ENCODE data around the gene CROCC2.

Gene CROCC2

DNA sequence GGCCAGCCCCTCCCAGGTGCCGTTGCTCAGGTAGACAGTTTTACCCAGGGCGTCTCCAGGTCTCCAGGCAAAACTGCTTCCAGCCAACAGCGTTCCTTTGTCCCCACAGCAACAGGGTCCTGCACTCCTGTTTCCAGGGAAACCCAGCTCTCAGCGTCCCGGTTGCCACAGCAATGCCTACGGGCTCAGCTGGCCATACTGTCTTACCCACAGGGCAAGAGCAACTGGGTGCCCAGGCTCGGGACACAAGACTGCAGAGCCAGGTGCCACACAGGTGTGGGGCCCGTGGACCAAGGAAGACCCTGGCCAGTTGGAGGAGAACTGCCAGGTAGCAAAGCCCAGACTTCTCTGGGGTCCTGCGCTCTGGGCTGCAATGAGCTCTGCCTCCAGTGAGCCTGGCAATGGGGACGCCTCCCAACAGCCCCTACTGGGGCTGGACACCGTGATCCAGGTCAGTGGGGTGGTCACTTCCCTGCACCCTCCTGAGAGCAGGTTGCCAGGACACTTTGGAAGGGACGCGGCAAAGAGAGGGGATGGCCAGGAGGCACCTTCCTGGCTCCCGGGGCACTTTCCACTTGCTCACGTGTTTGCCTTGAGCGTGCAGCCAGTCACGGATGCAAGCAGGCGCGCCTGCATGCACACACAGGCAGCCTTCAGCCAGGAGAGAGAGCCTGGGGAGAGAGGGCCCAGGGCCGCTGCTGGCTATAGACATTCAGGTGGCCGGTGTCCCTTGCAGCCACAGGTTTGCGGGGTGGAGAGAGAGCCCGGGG lies at the start of gene CROCC2:
Gene CROCC2, plus strand, starts transcription at position 196 of the 770 bp plus-strand sequence. Its CDS starts 178 bp downstream, at position 374.
- no peak for DNase-seq (ENCODE audit: low spot score)

DNA sequence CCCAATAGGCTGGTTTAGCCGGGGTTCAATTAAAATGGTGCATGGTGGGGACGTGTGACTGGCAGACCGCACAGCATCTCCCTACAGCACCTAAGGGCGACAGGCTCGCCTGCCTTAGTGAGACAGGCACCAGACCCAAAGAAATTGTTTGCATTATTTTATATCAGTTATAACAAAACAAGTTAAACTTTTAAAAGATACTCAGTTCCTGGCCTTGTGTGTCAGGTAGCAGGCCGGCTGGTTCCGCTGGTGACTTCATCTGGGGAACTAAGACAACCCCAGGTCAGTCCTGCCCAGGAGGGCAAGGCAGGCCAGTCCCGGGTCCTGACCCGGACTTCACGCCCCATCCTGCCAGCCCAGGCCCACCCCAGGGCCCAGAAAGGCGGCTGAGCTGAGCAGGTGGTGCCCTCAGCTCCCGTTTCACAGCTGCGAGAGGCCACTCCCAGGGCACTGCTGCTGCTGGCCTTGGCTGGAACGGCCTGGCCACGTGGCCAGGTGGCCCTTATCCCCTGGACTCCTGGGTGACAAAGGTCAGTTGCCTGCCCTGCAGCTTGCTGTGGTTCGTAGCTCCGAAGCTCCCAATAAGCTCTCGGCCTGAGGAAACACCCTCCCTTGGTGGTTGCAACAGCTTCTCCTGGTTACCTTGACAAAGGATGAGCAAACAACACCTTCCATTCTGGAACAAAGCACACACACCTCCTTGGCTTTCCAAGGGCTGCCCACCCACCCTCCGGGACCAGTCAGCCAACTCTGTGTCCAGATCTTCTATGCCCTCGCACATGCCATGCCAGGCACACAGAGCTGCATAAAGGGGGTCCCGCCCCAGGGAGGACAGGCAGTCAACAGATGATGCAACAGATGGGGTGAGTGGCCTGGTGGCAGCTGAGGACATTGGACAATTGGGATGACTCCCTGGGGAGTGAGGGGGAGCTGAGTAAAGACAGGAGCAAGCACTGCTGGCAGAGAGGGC lies 48.8 kb upstream of the CROCC2 start:
- DNase-seq (ENCODE audit: low spot score): no peak

DNA sequence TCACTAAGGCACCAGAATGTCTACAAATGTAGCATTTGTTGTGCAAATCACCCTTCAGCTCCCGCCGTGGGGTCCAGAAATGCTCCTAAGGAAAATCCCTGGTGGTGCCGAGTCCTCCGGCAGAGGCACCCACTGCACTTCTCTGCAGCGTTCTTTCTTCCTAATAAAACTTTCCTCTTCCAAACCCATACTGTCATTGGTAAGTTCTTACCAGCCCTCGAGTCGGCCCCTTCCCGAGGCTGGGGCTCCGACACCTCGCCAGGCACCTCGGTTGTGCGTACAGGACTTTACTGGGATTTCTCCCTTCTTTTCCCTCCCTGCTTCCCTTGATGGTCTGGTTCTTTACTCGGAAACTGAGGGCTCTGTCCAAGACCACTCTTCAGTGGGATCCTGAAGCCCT lies 47.8 kb upstream of the CROCC2 start:
- DNase-seq (ENCODE audit: low spot score): no peak

DNA sequence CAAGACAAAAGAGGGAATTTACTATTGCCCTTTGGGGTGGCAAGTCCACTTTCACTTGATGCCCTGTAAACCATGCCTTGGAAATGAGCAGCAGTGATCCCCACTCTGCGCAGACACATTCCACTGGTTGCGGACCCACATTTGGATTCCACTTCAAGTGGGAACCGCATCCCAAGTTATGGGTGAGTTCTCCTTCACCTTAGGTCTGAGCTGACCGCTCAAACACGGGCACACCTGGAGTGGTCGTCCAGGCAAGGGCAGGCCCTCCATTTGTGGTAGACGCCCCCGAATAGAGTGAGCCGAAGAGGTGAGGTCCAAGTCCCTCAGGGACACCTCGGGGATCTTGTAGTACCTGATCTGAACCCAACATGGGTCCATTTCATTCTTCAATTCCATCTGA lies 47.3 kb upstream of the CROCC2 start:
- no peak for DNase-seq (ENCODE audit: low spot score)

DNA sequence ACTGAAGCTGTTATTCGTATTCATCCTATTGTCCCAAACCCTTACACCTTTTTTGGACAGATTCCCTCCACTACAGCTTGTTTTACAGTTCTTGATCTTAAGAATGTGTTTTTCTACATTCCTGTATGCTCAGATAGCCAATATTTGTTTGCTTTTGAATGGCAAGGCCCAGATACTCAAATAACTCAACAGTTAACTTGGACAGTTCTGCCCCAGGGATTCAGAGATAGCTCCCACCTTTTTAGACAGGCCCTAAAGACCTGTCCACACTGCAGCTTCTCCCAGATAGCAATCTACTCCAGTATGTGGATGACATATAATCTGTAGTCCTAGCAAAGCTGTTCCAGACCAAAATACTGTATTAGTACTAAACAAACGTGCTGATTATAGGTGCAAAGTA lies 44.6 kb upstream of the CROCC2 start:
- DNase-seq (ENCODE audit: low spot score): no peak

DNA sequence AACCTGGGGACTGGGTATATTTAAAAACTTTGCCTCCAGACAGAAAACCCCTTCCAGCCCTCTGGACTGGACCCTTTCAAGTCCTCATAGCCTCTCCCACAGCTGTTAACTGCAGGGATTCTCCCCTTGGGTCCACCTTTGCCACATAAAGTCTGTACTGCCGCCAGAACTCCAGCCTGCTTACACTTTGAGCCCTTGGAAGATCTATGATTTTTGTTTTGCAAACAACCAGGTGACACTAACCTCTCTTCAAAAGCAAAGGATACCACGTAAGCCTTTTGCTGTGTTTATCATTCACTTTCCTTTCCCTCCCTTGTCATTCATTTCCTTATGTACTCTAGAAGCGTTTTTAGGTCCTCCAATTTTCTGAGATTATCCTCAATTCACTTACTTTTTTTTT lies 41.7 kb upstream of the CROCC2 start:
- no peak for DNase-seq (ENCODE audit: low spot score)

DNA sequence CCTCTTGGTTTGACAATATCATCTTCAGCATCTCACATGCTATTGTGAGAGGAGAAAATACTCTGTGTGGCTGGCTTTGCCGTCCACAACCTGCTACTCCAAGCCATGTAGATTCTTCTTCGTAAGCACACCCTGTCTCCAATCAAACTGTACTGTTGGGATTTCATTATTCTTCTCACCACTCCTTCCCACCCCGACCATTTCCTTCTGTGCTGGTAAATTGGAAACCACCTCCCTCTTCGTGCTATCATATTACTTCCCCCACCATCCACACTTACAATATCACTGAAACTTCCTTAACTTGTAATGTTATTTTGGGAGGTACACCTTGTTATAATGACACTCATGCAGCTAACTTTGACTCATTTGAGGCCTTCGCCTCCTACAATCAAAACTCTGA lies 40.7 kb upstream of the CROCC2 start:
- DNase-seq (ENCODE audit: low spot score): no peak

DNA sequence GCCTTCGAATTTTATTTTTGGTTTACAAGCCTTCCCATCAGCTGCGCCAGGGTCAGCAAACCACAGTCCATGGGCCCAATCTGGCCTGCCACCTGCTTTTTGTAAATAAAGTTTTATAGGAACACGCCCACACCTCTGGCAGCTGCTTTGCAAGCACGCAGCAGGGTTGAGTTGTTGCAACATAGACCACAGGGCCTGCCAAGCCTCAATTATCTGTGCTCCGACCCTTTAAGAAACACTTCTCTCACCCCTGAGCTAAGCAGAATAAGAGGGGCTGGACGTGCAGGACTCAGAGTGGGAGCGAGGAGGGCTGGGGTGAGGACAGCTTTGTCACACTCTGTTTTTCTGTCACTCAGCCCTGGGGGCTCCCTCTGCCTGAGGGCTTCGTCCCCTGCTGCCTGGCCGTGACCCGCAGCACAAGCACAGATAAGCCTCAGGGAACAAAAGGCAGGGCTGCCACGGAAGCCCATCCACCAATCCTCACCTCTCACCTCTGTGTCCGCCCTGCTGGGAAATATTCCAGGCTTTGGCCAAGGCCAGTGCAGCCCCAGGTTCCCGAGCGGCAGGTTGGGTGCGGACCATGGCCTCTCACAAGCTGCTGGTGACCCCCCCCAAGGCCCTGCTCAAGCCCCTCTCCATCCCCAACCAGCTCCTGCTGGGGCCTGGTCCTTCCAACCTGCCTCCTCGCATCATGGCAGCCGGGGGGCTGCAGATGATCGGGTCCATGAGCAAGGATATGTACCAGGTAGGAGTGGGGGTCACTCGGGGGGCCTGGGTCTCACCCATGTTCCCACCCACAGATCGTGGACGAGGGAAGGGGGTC lies 37.6 kb upstream of the CROCC2 start, which contains the start of gene AGXT:
Gene AGXT, plus strand, starts transcription at position 539 of the 823 bp plus-strand sequence. Its CDS starts 42 bp downstream, at position 581.
- no peak for DNase-seq (ENCODE audit: low spot score)

DNA sequence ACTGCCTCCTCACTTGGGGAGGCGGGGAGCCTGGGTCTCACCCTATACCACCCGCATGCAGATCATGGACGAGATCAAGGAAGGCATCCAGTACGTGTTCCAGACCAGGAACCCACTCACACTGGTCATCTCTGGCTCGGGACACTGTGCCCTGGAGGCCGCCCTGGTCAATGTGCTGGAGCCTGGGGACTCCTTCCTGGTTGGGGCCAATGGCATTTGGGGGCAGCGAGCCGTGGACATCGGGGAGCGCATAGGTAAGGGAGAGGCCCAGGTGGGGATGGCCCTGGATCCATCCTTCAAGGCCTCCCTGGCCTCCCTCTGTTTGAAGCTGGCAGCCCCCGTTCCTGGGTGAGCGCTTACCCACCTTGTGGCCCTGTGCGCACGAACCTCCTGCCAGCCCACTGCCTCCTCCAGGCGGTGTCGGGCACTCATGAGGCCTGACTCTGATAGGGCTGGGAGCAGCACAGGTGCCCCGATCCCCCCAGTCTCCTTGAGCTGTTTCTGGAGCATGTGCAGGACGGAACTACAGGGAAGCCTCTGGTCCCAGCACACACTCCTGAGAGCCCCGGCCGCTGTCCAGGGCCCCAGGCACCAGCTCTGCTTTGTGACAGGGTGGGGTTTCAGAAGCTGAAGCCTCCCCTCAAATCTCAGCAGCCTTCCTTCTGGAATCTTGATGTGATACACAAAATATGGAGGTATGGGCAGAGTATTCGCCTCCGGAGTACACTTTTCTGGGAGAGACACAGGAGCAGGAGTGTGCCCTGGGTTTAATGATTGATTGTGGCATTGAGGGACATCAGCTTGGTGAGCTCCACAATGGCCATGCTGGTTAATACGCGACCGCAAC lies 36.8 kb upstream of the CROCC2 start:
- no peak for DNase-seq (ENCODE audit: low spot score)

DNA sequence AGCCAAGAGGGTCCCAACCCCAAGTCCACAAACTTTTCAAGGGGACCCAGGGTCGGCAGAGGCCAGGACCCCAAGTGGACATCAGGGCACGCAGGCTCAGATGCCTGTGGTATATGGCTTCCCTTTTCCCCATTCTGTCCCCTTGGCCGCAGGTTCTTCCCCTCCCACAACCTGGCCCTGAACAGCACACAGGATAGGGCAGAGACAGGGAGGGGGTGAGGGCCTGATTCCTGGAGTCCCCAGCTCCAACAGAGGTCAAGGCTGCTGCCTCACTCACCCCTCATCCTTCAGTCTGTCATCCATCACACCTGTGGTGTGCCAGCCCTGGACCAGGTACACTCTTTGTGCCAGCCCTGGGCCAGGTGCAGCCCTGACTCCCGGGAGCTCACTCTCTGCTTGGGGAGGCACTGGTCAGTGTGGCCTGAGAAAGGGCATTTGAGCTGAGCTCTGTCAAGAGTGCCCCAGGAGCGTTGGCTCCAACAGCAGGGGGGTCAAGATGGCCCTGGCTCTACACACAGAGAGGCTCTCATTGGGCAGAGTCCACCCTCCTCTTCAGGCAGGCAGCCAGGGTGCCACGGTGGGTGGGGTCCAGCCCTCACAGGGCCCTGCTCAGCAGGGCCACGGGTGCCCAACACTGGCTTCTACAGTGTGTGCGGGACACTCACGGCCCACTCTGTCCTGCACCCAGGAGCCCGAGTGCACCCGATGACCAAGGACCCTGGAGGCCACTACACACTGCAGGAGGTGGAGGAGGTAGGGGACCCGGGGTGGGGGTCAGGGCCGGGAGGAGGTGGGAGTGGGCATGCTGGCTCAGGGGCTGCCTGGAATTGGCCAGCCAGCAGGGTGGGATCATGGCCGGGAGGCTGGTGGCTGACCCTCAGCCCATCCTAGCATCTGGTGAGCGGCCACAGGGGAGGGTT lies 35.9 kb upstream of the CROCC2 start:
- no peak for DNase-seq (ENCODE audit: low spot score)

DNA sequence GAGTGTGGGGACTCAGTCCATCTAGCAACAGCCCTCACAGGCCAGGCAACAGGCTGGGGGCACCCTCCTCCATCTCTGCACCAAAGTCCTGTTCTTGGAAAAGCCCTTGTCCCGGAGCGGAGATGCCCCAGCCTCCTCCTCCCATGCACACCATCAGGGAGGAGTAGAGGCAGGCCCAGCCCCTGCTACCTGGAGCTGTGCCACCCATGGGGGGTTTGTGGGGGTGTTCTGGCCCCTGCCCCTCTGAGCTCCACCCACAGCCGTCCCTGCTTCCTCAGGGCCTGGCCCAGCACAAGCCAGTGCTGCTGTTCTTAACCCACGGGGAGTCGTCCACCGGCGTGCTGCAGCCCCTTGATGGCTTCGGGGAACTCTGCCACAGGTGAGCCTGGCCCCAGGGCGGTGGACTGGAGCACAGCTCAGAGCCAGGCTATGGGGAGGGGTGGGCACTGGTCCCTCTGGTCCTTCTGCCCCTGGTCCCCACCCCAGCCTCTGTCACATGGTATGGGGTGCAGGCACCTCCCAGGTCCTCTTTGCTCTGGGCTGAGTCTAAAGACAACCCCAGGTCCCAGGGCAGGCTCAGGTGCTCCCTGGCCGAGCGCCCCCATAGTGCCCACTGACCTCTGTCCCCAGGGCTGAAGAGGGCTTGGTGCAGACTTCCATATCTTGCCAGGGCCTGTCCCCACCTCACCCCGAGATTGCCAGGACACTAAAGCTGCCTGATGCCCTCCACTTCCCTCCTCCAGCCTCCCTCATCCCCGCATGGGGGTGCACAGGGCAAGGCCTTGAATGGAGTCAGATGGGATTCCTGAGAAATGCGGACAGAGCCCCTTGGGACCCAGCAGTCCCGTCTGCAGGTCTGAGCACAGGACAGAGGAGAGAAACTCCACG lies 34.8 kb upstream of the CROCC2 start:
- DNase-seq (ENCODE audit: low spot score): no peak

DNA sequence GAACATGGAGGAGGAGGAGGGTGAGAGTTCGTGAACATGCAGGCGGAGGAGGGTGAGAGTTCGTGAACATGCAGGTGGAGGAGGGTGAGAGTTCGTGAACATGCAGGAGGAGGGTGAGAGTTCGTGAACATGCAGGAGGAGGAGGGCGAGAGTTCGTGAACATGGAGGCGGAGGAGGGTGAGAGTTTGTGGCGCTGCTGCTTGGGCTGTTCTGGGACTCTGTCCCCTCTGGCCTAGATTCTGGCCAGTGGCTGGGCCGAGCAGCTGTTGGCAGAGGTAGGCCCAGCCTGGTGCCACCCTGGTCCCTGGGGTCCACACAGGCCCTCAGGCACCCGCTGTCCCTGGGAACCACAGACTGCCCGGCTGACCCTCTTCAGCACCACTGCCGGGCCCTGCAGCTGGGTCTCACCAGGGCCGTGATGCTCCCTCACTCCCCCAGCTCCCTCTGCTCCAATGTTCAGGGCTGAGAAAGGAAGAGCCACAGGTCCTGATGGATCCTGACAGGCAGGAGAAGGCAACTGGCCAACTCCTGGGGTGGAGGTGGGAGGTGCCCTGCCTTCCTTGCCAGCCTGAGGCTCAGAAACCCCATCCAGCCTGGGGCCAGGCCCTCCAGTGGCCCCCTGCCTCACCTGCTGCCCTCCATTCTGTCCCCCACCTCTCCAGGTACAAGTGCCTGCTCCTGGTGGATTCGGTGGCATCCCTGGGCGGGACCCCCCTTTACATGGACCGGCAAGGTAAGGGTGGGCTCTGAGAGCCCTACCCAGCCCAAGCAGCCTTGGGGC lies 33.6 kb upstream of the CROCC2 start:
- no peak for DNase-seq (ENCODE audit: low spot score)

DNA sequence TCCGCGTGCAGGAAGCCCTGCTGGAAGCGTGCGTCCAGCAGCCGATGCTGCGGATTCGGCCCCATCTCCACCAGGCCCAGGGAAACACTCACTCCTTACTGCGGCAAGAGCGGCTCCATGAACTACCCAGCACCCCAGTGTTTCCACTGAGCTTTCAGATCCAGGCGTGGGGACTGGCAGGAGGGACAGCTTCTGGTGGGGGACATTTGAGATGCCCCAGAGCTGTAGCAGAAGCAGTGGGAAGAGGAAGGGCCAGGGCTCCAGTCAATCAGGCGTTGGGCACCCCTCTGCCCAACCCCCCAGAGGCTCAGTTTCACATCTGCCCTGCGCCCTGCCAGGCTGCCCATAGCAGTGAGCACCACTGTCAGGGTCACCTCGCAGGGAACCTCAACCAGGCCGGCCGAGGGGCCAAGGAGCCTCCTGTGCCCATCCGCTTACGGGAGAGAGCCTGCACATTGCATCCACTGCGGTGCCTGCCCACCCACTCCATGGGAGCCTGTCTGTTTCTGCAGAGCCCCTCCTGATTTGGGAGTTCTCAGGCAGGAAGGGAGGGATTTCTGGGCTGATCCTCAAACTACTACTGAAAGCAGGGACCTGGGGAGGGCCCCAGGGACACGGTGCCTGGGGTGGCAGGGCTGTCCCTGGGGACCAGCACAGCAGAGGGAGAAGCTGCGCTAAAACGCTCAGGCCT lies 32.9 kb upstream of the CROCC2 start:
- DNase-seq (ENCODE audit: low spot score): no peak

DNA sequence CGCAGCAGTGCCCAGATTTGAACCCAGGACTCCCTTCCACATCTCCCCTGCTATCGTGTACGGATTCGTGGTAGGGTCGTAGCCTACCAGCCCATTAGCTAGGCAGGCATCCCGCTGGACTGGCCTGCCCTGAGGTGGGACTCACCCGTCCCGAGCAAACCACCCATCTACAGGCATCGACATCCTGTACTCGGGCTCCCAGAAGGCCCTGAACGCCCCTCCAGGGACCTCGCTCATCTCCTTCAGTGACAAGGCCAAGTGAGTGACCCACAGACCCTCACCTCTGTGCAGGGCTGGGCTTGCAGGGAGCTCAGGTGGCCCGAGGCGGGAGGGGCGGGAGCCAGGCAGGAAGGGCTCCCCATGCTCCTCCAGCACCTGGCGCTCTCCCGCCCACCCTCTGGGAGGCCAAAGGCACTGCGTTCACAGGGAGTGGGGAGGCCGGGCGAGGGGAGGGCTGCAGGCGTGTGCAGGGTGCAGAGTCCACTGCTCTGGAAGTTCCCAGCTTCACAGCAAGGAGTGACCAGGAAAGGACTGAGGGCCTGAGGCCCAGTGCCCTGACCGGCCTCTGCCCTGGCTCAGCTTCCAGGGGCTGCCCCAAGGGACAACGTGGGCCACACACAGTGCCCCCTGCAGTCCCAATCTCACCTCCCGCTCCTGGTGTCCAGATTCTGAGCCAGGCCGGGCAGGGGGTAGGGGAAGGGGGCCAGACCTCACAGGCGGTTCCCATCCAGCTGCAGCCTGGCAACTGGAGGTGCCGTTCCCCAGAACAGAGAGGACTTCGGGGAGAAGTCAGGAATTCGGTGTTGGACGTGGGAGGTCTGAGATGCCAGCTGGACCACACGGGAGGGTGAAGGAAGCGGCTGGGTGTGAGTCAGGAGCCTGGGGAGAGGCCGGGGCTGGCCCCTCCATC lies 32.1 kb upstream of the CROCC2 start:
- no peak for DNase-seq (ENCODE audit: low spot score)

DNA sequence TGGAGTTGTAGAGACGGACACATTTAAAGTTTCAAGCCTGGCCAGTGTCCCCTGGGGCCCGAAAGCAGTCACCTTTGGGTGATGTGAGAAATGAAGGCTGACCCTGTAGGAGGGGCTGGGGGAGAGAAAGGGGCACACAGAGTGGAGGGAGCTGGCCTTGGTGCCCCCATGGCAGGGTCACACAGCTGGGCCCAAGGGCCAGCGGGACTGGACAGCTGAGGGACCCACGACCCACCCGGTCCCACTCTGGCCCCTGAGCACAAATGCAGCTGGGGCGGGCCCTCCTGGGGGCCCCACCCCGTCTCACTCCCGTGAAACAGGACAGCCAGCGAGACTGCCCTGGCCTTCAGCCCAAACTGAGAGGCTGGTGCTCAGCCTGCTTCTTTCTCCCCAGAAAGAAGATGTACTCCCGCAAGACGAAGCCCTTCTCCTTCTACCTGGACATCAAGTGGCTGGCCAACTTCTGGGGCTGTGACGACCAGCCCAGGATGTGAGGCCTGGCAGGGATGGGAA lies 31.4 kb upstream of the CROCC2 start:
- no peak for DNase-seq (ENCODE audit: low spot score)

Measured in Ammon's horn (tissue), 1 donor.